ENCODE measurements around the gene INSM1. TPM values are rescaled to one million over a fixed set of nuclear protein-coding genes. Genes with fewer than 3 reads are reported as not detected.

INSM1 gene
- total and polyA plus RNA-seq, 2 donors (not counting 3 experiments of a cell fraction or from before 2014, with no cell fraction given): not detected

GRCh38 chr20:20340443-20340842 is 27.5 kb upstream of the INSM1 start:
- Histone ChIP-seq H3K27ac (ENCODE audit: insufficient read depth, low read depth, low read length) (no peak overlapping the region), H3K36me3 (ENCODE audit: control insufficient read depth in 2 of 2, extremely low read depth in 1 of 2, insufficient read depth in 2 of 2, low read length in 2 of 2) (no peaks in the 10 kb centered on the region), H3K79me2 (ENCODE audit: control insufficient read depth, insufficient read depth, low read length) (no peaks in the 10 kb centered on the region), H3K4me1 (ENCODE audit: control insufficient read depth, extremely low read depth, insufficient read depth, low read length) (no peaks in the 10 kb centered on the region), H3K9me1 (replicated peaks; ENCODE audit: control insufficient read depth, extremely low read depth, insufficient read depth, low read length) (no peaks in the 10 kb centered on the region), H3K4me2 (ENCODE audit: insufficient read depth, low read length) (no peak overlapping the region), H4K20me1 (replicated peaks; ENCODE audit: control insufficient read depth, extremely low read depth, insufficient read depth, low read length) (no peaks in the 10 kb centered on the region), H2AFZ (ENCODE audit: low read depth, low read length) (no peak overlapping the region), H3K9ac (replicated peaks; ENCODE audit: extremely low read depth, insufficient read depth, low read length) (no peak overlapping the region), H3K4me3 (replicated peaks in 1 of 3; ENCODE audit: insufficient read depth in 1 of 3, low read depth in 1 of 3, low read length in 3 of 3) (no peak overlapping the region), H3K27me3 (ENCODE audit: control insufficient read depth in 2 of 2, insufficient read depth in 2 of 2, low read length in 2 of 2) (no peaks in the 10 kb centered on the region), H3K9me3 (replicated peaks; ENCODE audit: control insufficient read depth, insufficient read depth, low read length) (no peaks in the 10 kb centered on the region)
- intact Hi-C loops (cut with micrococcal nuclease): no loop called here
- no peak for DNase-seq (ENCODE audit: low read depth, low spot score)
- CTCF ChIA-PET: no interaction called here
- BruUV-seq (replicated peaks): no TSS peak
- POLR2A ChIA-PET: no interaction called here
- dilution Hi-C loops (cut with MboI; ENCODE audit: extremely low pct_ligation_motif_present, low sequenced_read_pairs): no loop called here
- TF ChIP-seq MAX (IDR thresholded peaks at IDR 0.05; ENCODE audit: insufficient read depth, insufficient read length) (no peak), EZH2 (IDR thresholded peaks at IDR 0.05; ENCODE audit: borderline replicate concordance, low read depth, low read length, severe bottlenecking) (no peak), FOS (IDR thresholded peaks at IDR 0.05; ENCODE audit: borderline replicate concordance, insufficient read depth, low read length) (no peak), POLR2AphosphoS5 (IDR thresholded peaks at IDR 0.05; ENCODE audit: insufficient read depth, low read depth, low read length) (no peak), JUN (IDR thresholded peaks at IDR 0.05; ENCODE audit: borderline replicate concordance, insufficient read depth, insufficient read length, low read depth) (no peak), MYC (IDR thresholded peaks at IDR 0.05; ENCODE audit: low read depth, low read length) (no peak), GATA2 (IDR thresholded peaks at IDR 0.05; ENCODE audit: insufficient read depth, insufficient read length, low read depth, low read length) (no peak), CTCF (IDR thresholded peaks at IDR 0.05; ENCODE audit: extremely low read depth in 1 of 2, insufficient read depth in 1 of 2, low read depth in 1 of 2, low read length in 2 of 2) (no peak), POLR2A (IDR thresholded peaks at IDR 0.05; ENCODE audit: low read depth, low read length) (no peak)
- FAIRE-seq: no peak

All from endothelial cell of umbilical vein (primary cell).